ENCODE measurements around the gene TSN.
"Not testable (repeated sequence)": the region's sequence is repeated elsewhere in the genome, so short reads cannot be mapped to it uniquely, and the experiment has no call there.

TSN gene

GRCh38 chr2:121755237-121756111 is at the start of gene TSN:
Gene TSN, plus strand, starts transcription at chr2:121755651. Its CDS starts 129 bp downstream, at chr2:121755780.
- peaks cover 6 to 27% of the 10 kb centered on the region in 2 donors for H3K4me1 ChIP-seq (ENCODE audit: control insufficient read depth in 1 of 2, insufficient read depth in 2 of 2, low read length in 2 of 2)
- H3K9me3 ChIP-seq (ENCODE audit: control insufficient read depth in 1 of 2, low read length in 2 of 2): no peaks in the 10 kb centered on the region
- peak within 1 kb of the TSS; percentile 99 for H3K4me3 ChIP-seq (ENCODE audit: low read depth in 1 of 2, low read length in 2 of 2)
- H3K27ac ChIP-seq (ENCODE audit: low read length): peak within 1 kb of the TSS; percentile 82
- no peaks in the 10 kb centered on the region for H3K27me3 ChIP-seq (ENCODE audit: low read depth, low read length)
- peaks cover 4 to 17% of the 10 kb centered on the region in 2 donors for H3K36me3 ChIP-seq (ENCODE audit: control insufficient read depth in 1 of 2, insufficient read depth in 2 of 2, low read length in 2 of 2)

DNA sequence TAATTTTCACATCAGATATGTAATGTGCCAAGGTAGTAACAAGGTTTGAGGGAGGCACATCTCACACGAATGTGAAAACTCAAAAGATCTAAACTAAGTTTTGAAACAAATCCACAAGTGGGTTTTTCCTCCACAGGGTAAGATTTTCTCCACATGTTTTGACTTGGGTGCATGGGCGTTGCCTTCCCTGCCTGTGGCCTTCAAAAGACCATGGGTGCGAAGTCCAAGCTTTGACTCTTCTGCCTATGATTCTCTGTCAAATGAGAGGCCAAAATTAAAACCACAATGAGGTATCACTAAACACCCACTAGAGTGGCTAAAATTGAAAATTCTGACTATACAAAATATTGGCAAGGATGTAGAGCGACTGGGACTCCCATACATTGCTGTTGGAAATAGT is 49.5 kb upstream of the TSN start:
- Histone ChIP-seq H3K9me3 (ENCODE audit: control insufficient read depth in 1 of 2, low read length in 2 of 2) (no peaks in the 10 kb centered on the region), H3K27me3 (ENCODE audit: low read depth, low read length) (no peaks in the 10 kb centered on the region), H3K36me3 (ENCODE audit: control insufficient read depth in 1 of 2, insufficient read depth in 2 of 2, low read length in 2 of 2) (no peaks in the 10 kb centered on the region), H3K4me1 (ENCODE audit: control insufficient read depth in 1 of 2, insufficient read depth in 2 of 2, low read length in 2 of 2) (no peaks in the 10 kb centered on the region), H3K4me3 (ENCODE audit: low read depth in 1 of 2, low read length in 2 of 2) (no peak overlapping the region), H3K27ac (ENCODE audit: low read length) (no peak overlapping the region)

DNA sequence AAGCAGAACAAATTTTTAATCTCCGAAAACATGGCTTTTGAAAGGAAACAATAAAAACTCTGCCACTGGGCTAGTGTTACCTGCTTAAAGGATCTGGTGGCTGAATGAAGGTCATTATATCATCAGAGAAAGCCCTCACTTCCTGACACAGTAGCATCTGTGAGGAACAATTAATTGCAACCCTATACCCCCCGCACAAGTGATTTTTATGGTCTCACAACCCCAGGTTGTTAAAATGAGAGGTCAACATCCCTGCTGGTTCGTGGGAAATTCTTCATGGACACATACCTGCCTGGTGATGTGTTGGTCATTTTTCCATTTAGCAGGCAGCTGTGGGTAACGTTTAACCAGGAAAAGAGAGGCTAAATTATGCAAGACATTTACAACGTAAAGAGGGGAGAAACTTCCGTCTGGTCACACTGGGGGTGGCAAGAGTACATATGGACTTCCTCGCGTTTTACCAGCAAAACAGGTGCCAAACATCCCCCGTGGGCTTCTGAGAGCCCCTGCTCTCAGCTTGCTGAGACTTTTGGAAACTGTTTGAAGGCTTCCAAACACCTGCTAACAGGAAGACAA is 48.0 kb upstream of the TSN start:
- Histone ChIP-seq H3K27me3 (ENCODE audit: low read depth, low read length) (no peaks in the 10 kb centered on the region), H3K27ac (ENCODE audit: low read length) (peak overlapping the region; percentile 23), H3K9me3 (ENCODE audit: control insufficient read depth in 1 of 2, low read length in 2 of 2) (no peaks in the 10 kb centered on the region), H3K36me3 (ENCODE audit: control insufficient read depth in 1 of 2, insufficient read depth in 2 of 2, low read length in 2 of 2) (no peaks in the 10 kb centered on the region), H3K4me3 (ENCODE audit: low read depth in 1 of 2, low read length in 2 of 2) (peak overlapping the region in 1 of 2 donors; percentile 26), H3K4me1 (ENCODE audit: control insufficient read depth in 1 of 2, insufficient read depth in 2 of 2, low read length in 2 of 2) (no peaks in the 10 kb centered on the region)

DNA sequence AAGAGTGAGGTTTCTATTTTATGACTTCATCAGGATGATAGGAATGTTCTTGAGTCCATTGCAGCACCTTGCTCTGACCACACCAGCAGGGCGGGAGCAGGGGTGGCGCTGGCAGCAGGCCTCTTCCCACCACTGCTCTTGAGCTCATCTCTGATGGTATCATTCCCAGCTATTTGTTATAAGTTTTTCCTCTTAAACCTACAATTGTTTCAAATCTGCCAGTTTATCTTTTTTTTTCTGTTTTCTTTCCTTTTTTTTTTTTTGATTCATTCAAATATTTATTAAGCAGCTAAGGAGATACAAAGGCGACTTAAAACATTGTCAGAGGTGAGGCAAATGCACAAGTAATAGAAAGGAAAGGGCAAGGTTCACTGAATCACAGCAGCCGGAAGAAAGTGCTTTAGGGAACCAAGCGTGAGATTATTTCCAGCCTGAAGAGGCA is 47.5 kb upstream of the TSN start:
- Histone ChIP-seq H3K27ac (ENCODE audit: low read length) (peak overlapping the region; percentile 23), H3K36me3 (ENCODE audit: control insufficient read depth in 1 of 2, insufficient read depth in 2 of 2, low read length in 2 of 2) (no peaks in the 10 kb centered on the region), H3K9me3 (ENCODE audit: control insufficient read depth in 1 of 2, low read length in 2 of 2) (no peaks in the 10 kb centered on the region), H3K4me1 (ENCODE audit: control insufficient read depth in 1 of 2, insufficient read depth in 2 of 2, low read length in 2 of 2) (no peaks in the 10 kb centered on the region), H3K4me3 (ENCODE audit: low read depth in 1 of 2, low read length in 2 of 2) (peak overlapping the region in 1 of 2 donors; percentile 26), H3K27me3 (ENCODE audit: low read depth, low read length) (no peaks in the 10 kb centered on the region)

GRCh38 chr2:121709776-121710469 is 45.5 kb upstream of the TSN start:
- no peaks in the 10 kb centered on the region for H3K36me3 ChIP-seq (ENCODE audit: control insufficient read depth in 1 of 2, insufficient read depth in 2 of 2, low read length in 2 of 2)
- H3K4me1 ChIP-seq (ENCODE audit: control insufficient read depth in 1 of 2, insufficient read depth in 2 of 2, low read length in 2 of 2): no peaks in the 10 kb centered on the region
- H3K9me3 ChIP-seq (ENCODE audit: control insufficient read depth in 1 of 2, low read length in 2 of 2): no peaks in the 10 kb centered on the region
- H3K27ac ChIP-seq (ENCODE audit: low read length): no peak overlapping the region
- no peaks in the 10 kb centered on the region for H3K27me3 ChIP-seq (ENCODE audit: low read depth, low read length)
- H3K4me3 ChIP-seq (ENCODE audit: low read depth in 1 of 2, low read length in 2 of 2): no peak overlapping the region

GRCh38 chr2:121710470-121711170 is 44.8 kb upstream of the TSN start:
- H3K36me3 ChIP-seq (ENCODE audit: control insufficient read depth in 1 of 2, insufficient read depth in 2 of 2, low read length in 2 of 2): no peaks in the 10 kb centered on the region
- no peak overlapping the region for H3K27ac ChIP-seq (ENCODE audit: low read length)

DNA sequence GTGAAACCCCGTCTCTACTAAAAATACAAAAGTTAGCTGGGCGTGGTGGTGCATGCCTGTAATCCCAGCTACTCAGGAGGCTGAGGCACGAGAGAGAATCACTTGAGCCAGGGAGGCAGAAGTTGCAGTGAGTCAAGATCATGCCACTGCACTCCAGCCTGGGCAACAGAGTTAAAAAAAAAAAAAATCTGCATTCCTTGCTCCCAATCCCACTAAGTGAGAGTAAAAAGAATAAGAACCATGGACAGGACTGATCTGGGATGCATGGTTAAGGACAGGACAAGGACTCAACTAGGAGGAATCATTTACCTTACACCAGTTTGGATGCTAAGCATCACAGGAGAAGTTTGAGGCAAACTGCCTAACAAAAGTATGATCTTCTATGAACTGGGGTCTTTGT is 44.0 kb upstream of the TSN start:
- not testable (repeated sequence) for H3K36me3 ChIP-seq (ENCODE audit: control insufficient read depth in 1 of 2, insufficient read depth in 2 of 2, low read length in 2 of 2); H3K27me3 ChIP-seq (ENCODE audit: low read depth, low read length); H3K4me3 ChIP-seq (ENCODE audit: low read depth in 1 of 2, low read length in 2 of 2); H3K9me3 ChIP-seq (ENCODE audit: control insufficient read depth in 1 of 2, low read length in 2 of 2); H3K27ac ChIP-seq (ENCODE audit: low read length); H3K4me1 ChIP-seq (ENCODE audit: control insufficient read depth in 1 of 2, insufficient read depth in 2 of 2, low read length in 2 of 2)

More at GRCh38 chr2:121710470-121711170, 44.8 kb upstream of the TSN start:
- Histone ChIP-seq H3K9me3 (ENCODE audit: control insufficient read depth in 1 of 2, low read length in 2 of 2) (no peaks in the 10 kb centered on the region), H3K4me1 (ENCODE audit: control insufficient read depth in 1 of 2, insufficient read depth in 2 of 2, low read length in 2 of 2) (no peaks in the 10 kb centered on the region), H3K4me3 (ENCODE audit: low read depth in 1 of 2, low read length in 2 of 2) (no peak overlapping the region), H3K27me3 (ENCODE audit: low read depth, low read length) (no peaks in the 10 kb centered on the region)

- no peak overlapping the region for H3K4me3 ChIP-seq (ENCODE audit: low read depth in 1 of 2, low read length in 2 of 2)
- H3K9me3 ChIP-seq (ENCODE audit: control insufficient read depth in 1 of 2, low read length in 2 of 2): no peaks in the 10 kb centered on the region
- H3K4me1 ChIP-seq (ENCODE audit: control insufficient read depth in 1 of 2, insufficient read depth in 2 of 2, low read length in 2 of 2): peaks cover 0 to 3% of the 10 kb centered on the region in 2 donors
- H3K27ac ChIP-seq (ENCODE audit: low read length): no peak overlapping the region
- H3K36me3 ChIP-seq (ENCODE audit: control insufficient read depth in 1 of 2, insufficient read depth in 2 of 2, low read length in 2 of 2): no peaks in the 10 kb centered on the region
- no peaks in the 10 kb centered on the region for H3K27me3 ChIP-seq (ENCODE audit: low read depth, low read length)
Measured at GRCh38 chr2:121716126-121716525, 39.3 kb upstream of the TSN start.

GRCh38 chr2:121717529-121717928 is 37.9 kb upstream of the TSN start:
- no peaks in the 10 kb centered on the region for H3K9me3 ChIP-seq (ENCODE audit: control insufficient read depth in 1 of 2, low read length in 2 of 2)
- no peaks in the 10 kb centered on the region for H3K27me3 ChIP-seq (ENCODE audit: low read depth, low read length)
- H3K4me3 ChIP-seq (ENCODE audit: low read depth in 1 of 2, low read length in 2 of 2): no peak overlapping the region
- H3K4me1 ChIP-seq (ENCODE audit: control insufficient read depth in 1 of 2, insufficient read depth in 2 of 2, low read length in 2 of 2): peaks cover 0 to 3% of the 10 kb centered on the region in 2 donors
- H3K27ac ChIP-seq (ENCODE audit: low read length): no peak overlapping the region
- H3K36me3 ChIP-seq (ENCODE audit: control insufficient read depth in 1 of 2, insufficient read depth in 2 of 2, low read length in 2 of 2): no peaks in the 10 kb centered on the region

GRCh38 chr2:121721926-121722325 is 33.5 kb upstream of the TSN start:
- Histone ChIP-seq H3K27me3 (ENCODE audit: low read depth, low read length) (no peaks in the 10 kb centered on the region), H3K4me1 (ENCODE audit: control insufficient read depth in 1 of 2, insufficient read depth in 2 of 2, low read length in 2 of 2) (peaks cover 0 to 3% of the 10 kb centered on the region in 2 donors), H3K27ac (ENCODE audit: low read length) (no peak overlapping the region), H3K4me3 (ENCODE audit: low read depth in 1 of 2, low read length in 2 of 2) (no peak overlapping the region), H3K9me3 (ENCODE audit: control insufficient read depth in 1 of 2, low read length in 2 of 2) (no peaks in the 10 kb centered on the region), H3K36me3 (ENCODE audit: control insufficient read depth in 1 of 2, insufficient read depth in 2 of 2, low read length in 2 of 2) (peaks cover under 1 to 4% of the 10 kb centered on the region in 2 donors)

DNA sequence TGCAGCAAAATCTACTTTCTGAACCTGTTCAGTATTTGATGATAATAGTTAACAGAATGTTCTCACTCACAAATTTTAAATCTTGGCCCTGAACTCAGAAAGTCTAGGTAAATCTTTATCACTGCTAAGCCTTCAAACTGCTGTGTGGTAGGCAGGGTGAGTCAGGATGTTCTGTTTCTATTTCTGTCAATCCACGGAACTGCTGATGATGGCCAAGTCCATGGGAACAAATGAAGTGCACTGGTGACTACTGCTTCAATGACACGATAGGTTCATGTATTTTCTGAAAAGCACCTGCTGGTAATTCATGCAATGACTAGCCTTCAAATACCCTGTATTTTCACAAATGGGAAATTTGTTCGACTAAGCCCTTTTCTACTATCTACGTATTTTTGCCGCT is 33.0 kb upstream of the TSN start:
- Histone ChIP-seq H3K4me3 (ENCODE audit: low read depth in 1 of 2, low read length in 2 of 2) (no peak overlapping the region), H3K4me1 (ENCODE audit: control insufficient read depth in 1 of 2, insufficient read depth in 2 of 2, low read length in 2 of 2) (peaks cover 0 to 3% of the 10 kb centered on the region in 2 donors), H3K9me3 (ENCODE audit: control insufficient read depth in 1 of 2, low read length in 2 of 2) (no peaks in the 10 kb centered on the region), H3K27ac (ENCODE audit: low read length) (no peak overlapping the region), H3K36me3 (ENCODE audit: control insufficient read depth in 1 of 2, insufficient read depth in 2 of 2, low read length in 2 of 2) (peaks cover 6 to 9% of the 10 kb centered on the region in 2 donors), H3K27me3 (ENCODE audit: low read depth, low read length) (no peaks in the 10 kb centered on the region)
